ENCODE measurements around the gene TOX2. TPM values are rescaled to one million over a fixed set of nuclear protein-coding genes. Genes with fewer than 3 reads are reported as not detected.

The TOX2 gene
- total RNA-seq, 1 donor from 2014 or later: 24.3 TPM

DNA sequence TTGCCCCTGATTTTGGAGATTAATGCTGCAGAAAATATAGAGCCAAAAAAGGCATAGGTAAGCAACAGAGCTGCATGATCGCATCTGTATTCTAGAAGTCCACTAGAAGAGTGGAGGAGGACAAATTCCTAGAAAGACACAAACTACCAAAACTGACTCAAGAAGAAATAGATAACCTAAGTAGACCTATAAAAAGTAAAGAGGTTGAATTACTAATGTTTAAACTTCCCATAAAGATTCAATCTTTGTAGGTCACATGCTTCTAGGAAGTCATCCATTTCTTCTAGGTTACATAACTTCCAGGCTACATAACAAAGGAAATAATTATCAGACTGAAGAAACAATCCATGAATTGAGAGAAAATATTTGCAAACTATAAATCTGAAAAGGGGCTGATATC, 187.9 kb downstream of the TOX2 start:
- DNase-seq: no peak
- Histone ChIP-seq H3K27me3 (peaks cover 4% of the 10 kb centered on the region), H3K4me3 (no peak overlapping the region), H3K36me3 (no peaks in the 10 kb centered on the region), H3K27ac (no peak overlapping the region), H3K9me3 (peaks cover 7% of the 10 kb centered on the region), H3K4me1 (no peaks in the 10 kb centered on the region)
- intact Hi-C loops (cut with DNase I): no loop called here
- no peak for ATAC-seq
- TF ChIP-seq, protein P1, sequence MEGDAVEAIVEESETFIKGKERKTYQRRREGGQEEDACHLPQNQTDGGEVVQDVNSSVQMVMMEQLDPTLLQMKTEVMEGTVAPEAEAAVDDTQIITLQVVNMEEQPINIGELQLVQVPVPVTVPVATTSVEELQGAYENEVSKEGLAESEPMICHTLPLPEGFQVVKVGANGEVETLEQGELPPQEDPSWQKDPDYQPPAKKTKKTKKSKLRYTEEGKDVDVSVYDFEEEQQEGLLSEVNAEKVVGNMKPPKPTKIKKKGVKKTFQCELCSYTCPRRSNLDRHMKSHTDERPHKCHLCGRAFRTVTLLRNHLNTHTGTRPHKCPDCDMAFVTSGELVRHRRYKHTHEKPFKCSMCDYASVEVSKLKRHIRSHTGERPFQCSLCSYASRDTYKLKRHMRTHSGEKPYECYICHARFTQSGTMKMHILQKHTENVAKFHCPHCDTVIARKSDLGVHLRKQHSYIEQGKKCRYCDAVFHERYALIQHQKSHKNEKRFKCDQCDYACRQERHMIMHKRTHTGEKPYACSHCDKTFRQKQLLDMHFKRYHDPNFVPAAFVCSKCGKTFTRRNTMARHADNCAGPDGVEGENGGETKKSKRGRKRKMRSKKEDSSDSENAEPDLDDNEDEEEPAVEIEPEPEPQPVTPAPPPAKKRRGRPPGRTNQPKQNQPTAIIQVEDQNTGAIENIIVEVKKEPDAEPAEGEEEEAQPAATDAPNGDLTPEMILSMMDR (IDR thresholded peaks at IDR 0.05): no peak

DNA sequence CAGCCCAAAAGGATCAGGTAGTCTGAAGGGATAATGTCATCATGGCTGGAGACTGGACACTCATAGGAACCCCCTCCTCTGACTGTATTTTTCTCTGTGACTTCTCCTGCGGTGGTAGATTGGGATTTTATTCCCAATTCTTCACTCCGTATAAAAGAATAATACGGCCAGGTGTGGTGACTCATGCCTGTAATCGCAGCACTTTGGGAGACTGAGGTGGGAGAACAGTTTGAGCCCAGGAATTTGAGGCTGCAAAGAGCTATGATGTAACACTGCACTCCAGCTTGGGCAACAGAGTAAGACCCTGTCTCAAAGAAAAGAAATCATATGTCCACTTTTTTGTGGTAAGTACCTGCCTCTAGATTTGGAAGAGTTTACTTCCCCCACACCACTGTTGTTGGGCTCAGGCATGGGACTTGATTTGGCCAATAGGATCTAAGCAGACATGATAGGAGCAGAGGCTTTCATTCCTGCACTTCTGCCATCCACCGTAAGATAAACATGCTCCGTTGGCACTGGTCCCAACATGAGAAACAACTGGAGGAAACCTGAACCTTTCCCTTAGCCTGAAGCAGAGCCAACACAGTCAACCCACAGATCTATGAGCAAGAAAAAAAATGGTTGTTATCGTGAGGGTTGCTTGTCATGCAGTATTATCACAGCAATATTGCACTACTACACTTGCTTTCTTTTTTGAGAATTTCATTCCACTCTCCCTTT, 190.3 kb downstream of the TOX2 start:
- Histone ChIP-seq H3K27ac (no peak overlapping the region), H3K9me3 (peaks cover 7% of the 10 kb centered on the region), H3K27me3 (peaks cover 4% of the 10 kb centered on the region), H3K4me3 (no peak overlapping the region), H3K4me1 (no peaks in the 10 kb centered on the region), H3K36me3 (no peaks in the 10 kb centered on the region)
- no peak for DNase-seq
- intact Hi-C loops (cut with DNase I): no loop called here
- ATAC-seq: no peak
- TF ChIP-seq, protein P1 (IDR thresholded peaks at IDR 0.05): no peak

DNA sequence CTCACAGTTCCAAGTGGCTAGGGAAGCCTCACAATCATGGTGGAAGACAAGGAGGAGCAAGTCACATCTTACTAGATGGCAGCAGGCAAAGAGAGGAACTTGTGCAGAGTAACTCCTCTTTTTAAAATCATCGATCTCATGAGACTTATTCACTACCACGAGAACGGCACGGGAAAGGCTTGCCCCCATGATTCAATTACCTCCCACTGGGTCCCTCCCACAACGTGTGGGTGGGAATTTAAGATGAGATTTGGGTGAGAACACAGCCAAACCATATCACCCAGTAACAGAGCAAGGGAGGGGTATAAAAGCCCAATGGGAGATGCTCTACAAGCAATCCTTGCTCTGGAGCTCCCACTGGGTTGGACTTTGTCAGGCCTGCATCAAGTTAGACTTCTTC, 192.0 kb downstream of the TOX2 start:
- DNase-seq: no peak
- H3K9me3 ChIP-seq: peaks cover 7% of the 10 kb centered on the region
- no peak overlapping the region for H3K4me3 ChIP-seq
- no peaks in the 10 kb centered on the region for H3K27me3 ChIP-seq
- no peaks in the 10 kb centered on the region for H3K4me1 ChIP-seq
- TF ChIP-seq, protein P1 (IDR thresholded peaks at IDR 0.05): no peak
- no peak overlapping the region for H3K27ac ChIP-seq
- no peaks in the 10 kb centered on the region for H3K36me3 ChIP-seq
- no peak for ATAC-seq
- intact Hi-C loops (cut with DNase I): no loop called here

DNA sequence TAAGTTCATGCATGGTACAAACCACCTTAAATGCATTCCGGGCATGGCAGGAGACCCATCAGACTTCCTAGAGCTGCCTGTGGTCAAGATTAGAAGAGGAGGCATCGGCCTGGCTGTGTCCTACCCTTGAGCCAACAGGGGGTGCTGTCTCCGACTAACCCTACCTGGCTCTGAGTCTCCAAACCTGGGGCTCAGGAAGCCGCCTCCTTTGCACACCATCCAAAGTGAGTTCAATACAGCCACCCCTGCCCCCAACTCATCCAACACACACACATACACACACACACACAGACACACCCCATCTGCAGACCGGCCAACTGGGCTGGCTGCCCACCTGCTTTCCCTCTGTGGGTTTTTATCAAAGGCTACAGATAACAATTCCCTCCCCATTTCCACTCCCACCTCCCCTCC, 195.3 kb downstream of the TOX2 start:
- Histone ChIP-seq H3K36me3 (no peaks in the 10 kb centered on the region), H3K9me3 (no peaks in the 10 kb centered on the region), H3K27ac (no peak overlapping the region), H3K4me3 (no peak overlapping the region), H3K4me1 (no peaks in the 10 kb centered on the region), H3K27me3 (no peaks in the 10 kb centered on the region)
- TF ChIP-seq, protein P1 (IDR thresholded peaks at IDR 0.05): no peak
- DNase-seq (no peak), ATAC-seq (no peak)
- intact Hi-C loops (cut with DNase I): no loop called here

DNA sequence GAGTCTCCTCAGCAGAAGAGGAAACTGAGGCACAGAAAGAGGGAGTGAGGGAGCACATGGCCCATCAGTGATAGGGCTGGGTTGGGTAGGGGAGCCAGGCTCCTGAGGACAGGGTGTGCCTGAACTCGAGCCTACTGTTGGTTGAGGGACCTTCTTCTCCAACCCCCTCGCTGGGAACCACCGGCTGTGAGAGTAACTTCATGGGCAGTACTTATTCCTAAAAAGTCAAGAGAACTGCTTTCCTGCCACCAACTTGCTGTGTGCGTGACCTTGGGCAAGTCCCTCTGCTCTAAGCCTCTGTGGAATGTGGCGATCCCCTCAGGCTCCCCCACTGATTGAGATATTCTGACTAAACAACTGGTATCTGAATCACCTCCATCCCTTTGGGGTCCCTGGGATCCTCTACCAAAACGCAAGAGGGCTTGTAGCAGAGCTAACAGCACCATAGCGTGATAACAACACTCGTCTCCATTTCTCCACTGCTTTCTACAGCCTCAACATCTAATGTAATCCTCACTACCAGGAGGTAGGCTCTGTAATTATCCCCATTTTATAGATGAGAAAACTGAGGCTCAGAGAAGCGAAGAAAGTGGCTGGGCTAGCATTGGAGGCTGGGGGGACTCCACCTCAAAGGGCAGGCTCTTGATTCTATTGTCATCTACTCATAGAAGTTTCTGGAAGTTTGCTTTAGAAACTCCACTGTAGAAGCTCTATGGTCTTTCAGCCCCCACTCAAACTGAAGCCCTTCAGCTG, 196.3 kb downstream of the TOX2 start:
- Histone ChIP-seq H3K9me3 (no peaks in the 10 kb centered on the region), H3K4me1 (no peaks in the 10 kb centered on the region), H3K36me3 (no peaks in the 10 kb centered on the region), H3K27me3 (peaks cover 5% of the 10 kb centered on the region), H3K4me3 (no peak overlapping the region), H3K27ac (no peak overlapping the region)
- DNase-seq: no peak
- TF ChIP-seq, protein P1 (IDR thresholded peaks at IDR 0.05): no peak
- intact Hi-C loops (cut with DNase I): no loop called here
- ATAC-seq: no peak

All from upper lobe of right lung (tissue), 1 donor.